GM19468 (cell line): ENCODE results near the gene DPH1.
A peak's percentile ranks its signal among the peaks of the same experiment; 100 is the strongest.

Experiments used
- ATAC-seq: cut with Tn5 transposase; IDR thresholded peaks from one replicate; pipeline ENCODE4 v1.9.1; 2021; ENCODE audit warnings: mild to moderate bottlenecking, moderate library complexity, moderate number of reproducible peaks; ENCODE audit not compliant: unreplicated experiment; ENCODE audit errors: extremely low read depth

Gene DPH1

GRCh38 chr17:2047590-2047989, 17.6 kb downstream of the DPH1 start:
- no peak for ATAC-seq

- no peak for ATAC-seq
Observed at GRCh38 chr17:2048805-2049204, 18.9 kb downstream of the DPH1 start.

GRCh38 chr17:2049333-2050299, 19.7 kb downstream of the DPH1 start:
- ATAC-seq = peak; percentile 48

GRCh38 chr17:2050300-2051060, 20.5 kb downstream of the DPH1 start:
- ATAC-seq = peak; percentile 6

GRCh38 chr17:2051061-2051932, 21.3 kb downstream of the DPH1 start:
- no peak for ATAC-seq

- ATAC-seq = no peak
Observed at GRCh38 chr17:2051933-2052559, 22.1 kb downstream of the DPH1 start.

GRCh38 chr17:2053380-2054261, 23.7 kb downstream of the DPH1 start:
- no peak for ATAC-seq

GRCh38 chr17:2054262-2054511, 24.2 kb downstream of the DPH1 start:
- no peak for ATAC-seq

- ATAC-seq = no peak
Observed at GRCh38 chr17:2054512-2055291, 24.7 kb downstream of the DPH1 start, which contains the start of gene HIC1. Gene HIC1 (plus strand): TSS chr17:2055103. CDS start chr17:2056691, 1,588 bp downstream.

GRCh38 chr17:2055292-2056205, 25.6 kb downstream of the DPH1 start:
- no peak for ATAC-seq

- ATAC-seq = no peak
Observed at GRCh38 chr17:2056206-2057174, 26.5 kb downstream of the DPH1 start.

- no peak for ATAC-seq
Observed at GRCh38 chr17:2057175-2057759, 27.3 kb downstream of the DPH1 start.

- no peak for ATAC-seq
Observed at GRCh38 chr17:2057760-2058585, 28.0 kb downstream of the DPH1 start.

- no peak for ATAC-seq
Observed at GRCh38 chr17:2058586-2059546, 28.9 kb downstream of the DPH1 start.
